Endodermal cell (in vitro differentiated cells): ENCODE measurements around the gene KLK5. TPM values are rescaled to one million over a fixed set of nuclear protein-coding genes. Genes with fewer than 3 reads are reported as not detected.

Experiments
- DNase-seq: peaks from one replicate; pipeline ENCODE4 v3.0.0-alpha.2; 2017
- H3K27ac ChIP-seq: 2 replicates; pipeline ENCODE4 v1.5.1; 2013; ENCODE audit warnings: mild to moderate bottlenecking, low read depth, low read length, moderate library complexity
- H3K27me3 ChIP-seq: 2 replicates; pipeline ENCODE4 v1.6.1; 2013; ENCODE audit warnings: mild to moderate bottlenecking, low read length, moderate library complexity; ENCODE audit not compliant: insufficient read depth, control insufficient read depth, poor library complexity, severe bottlenecking
- H3K36me3 ChIP-seq: 2 replicates; pipeline ENCODE4 v1.7.0; 2013; ENCODE audit warnings: mild to moderate bottlenecking, low read length, moderate library complexity; ENCODE audit not compliant: control insufficient read depth, insufficient read depth
- H3K4me1 ChIP-seq: one replicate; pipeline ENCODE4 v1.7.0; 2013; ENCODE audit warnings: low read length; ENCODE audit not compliant: control insufficient read depth, insufficient read depth
- H3K4me3 ChIP-seq: 2 replicates; pipeline ENCODE4 v1.5.1; 2013; ENCODE audit warnings: mild to moderate bottlenecking, low read length, moderate library complexity
- H3K9ac ChIP-seq: 2 replicates; pipeline ENCODE4 v1.6.1; 2013; ENCODE audit warnings: mild to moderate bottlenecking, low read length, moderate library complexity; ENCODE audit not compliant: poor library complexity, severe bottlenecking; ENCODE audit errors: extremely low read depth
- H3K9me3 ChIP-seq: 2 replicates; pipeline ENCODE4 v1.6.1; 2013; ENCODE audit warnings: mild to moderate bottlenecking, low read length, moderate library complexity; ENCODE audit not compliant: control insufficient read depth
- H3K27ac Mint-ChIP-seq: 2 replicates; pipeline ENCODE4 v1.8.0; 2020; ENCODE audit warnings: mixed read lengths
- H3K27me3 Mint-ChIP-seq: 2 replicates; pipeline ENCODE4 v1.8.0; 2021; ENCODE audit warnings: mild to moderate bottlenecking, mixed read lengths; ENCODE audit not compliant: insufficient read depth
- H3K36me3 Mint-ChIP-seq: 2 replicates; pipeline ENCODE4 v1.8.0; 2020; ENCODE audit warnings: low read depth, mixed read lengths
- H3K4me1 Mint-ChIP-seq: 2 replicates; pipeline ENCODE4 v1.8.0; 2020; ENCODE audit warnings: mixed read lengths
- H3K4me3 Mint-ChIP-seq: 2 replicates; pipeline ENCODE4 v1.8.0; 2020; ENCODE audit warnings: mild to moderate bottlenecking, moderate library complexity, mixed read lengths
- H3K9me3 Mint-ChIP-seq: 2 replicates; pipeline ENCODE4 v1.8.0; 2020; ENCODE audit warnings: mild to moderate bottlenecking, mixed read lengths
- WGBS, 2 experiments: methylation state at CpG; one replicate each; pipeline versions ENCODE4 v1.1.5 to v1.1.7; 2013; ENCODE audit warnings: missing lambda C conversion rate in 2 of 2, mixed read lengths in 1 of 2; ENCODE audit not compliant: insufficient coverage in 1 of 2, insufficient read length in 1 of 2; 5-methylcytosine and 5-hydroxymethylcytosine counted together
- total RNA-seq, 2 donors: library from RNA; stranded (reverse); fragmentation: NEBNext Ultra II Directional in 1 of 2; extraction: Animal tissue kit (Norgen Biotek cat#: 25700) in 1 of 2; gene quantifications; 2 replicates in 1 of 2; 3 replicates in 1 of 2; pipeline ENCODE4 v1.2.1, GENCODE V29; 2021
- TF ChIP-seq, protein P1 (sequence below): fragments of 200-600 bp; sonication (generic); conservative IDR thresholded peaks from 2 replicates; pipeline ENCODE4 v1.5.0; 2021; ENCODE audit warnings: antibody characterized with exemption, mild to moderate bottlenecking

The KLK5 gene
- total RNA-seq, 2 donors from 2014 or later = not detected

DNA sequence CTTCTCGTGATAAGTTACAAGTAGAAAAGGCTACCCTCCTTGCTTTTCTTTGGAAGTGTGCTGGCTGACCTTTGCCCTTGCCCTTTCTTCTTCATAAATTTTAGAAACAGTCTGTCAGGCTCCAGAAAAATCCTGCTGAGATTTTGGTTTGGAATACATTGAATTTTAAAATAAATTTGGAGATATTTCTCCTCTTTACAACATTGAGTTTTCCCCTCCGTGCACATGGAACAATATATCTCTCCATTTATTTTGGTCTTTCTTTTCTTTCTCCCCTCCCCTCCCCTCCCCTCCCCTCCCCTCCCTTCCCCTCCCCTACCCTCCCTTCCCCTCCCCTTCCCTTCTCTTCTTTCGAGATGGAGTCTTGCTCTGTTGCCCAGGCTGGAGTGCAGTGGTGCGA lies 50.2 kb downstream of the KLK5 start:
- no peaks in the 10 kb centered on the region for H3K36me3 Mint-ChIP-seq
- H3K9me3 Mint-ChIP-seq = no peaks in the 10 kb centered on the region
- 92 to 100% methylated on average over 2 to 3 of the region's 4 CpGs for WGBS, 2 experiments
- peaks cover 63% of the 10 kb centered on the region for H3K27me3 Mint-ChIP-seq
- Histone ChIP-seq H3K36me3 (no peaks in the 10 kb centered on the region), H3K27ac (no peak overlapping the region), H3K4me3 (no peak overlapping the region), H3K9ac (no peak overlapping the region), H3K27me3 (peaks cover 13% of the 10 kb centered on the region), H3K9me3 (no peaks in the 10 kb centered on the region), H3K4me1 (no peaks in the 10 kb centered on the region)
- TF ChIP-seq, protein P1, sequence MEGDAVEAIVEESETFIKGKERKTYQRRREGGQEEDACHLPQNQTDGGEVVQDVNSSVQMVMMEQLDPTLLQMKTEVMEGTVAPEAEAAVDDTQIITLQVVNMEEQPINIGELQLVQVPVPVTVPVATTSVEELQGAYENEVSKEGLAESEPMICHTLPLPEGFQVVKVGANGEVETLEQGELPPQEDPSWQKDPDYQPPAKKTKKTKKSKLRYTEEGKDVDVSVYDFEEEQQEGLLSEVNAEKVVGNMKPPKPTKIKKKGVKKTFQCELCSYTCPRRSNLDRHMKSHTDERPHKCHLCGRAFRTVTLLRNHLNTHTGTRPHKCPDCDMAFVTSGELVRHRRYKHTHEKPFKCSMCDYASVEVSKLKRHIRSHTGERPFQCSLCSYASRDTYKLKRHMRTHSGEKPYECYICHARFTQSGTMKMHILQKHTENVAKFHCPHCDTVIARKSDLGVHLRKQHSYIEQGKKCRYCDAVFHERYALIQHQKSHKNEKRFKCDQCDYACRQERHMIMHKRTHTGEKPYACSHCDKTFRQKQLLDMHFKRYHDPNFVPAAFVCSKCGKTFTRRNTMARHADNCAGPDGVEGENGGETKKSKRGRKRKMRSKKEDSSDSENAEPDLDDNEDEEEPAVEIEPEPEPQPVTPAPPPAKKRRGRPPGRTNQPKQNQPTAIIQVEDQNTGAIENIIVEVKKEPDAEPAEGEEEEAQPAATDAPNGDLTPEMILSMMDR = no peak
- H3K4me1 Mint-ChIP-seq = no peaks in the 10 kb centered on the region
- DNase-seq = no peak
- H3K4me3 Mint-ChIP-seq = no peak overlapping the region
- H3K27ac Mint-ChIP-seq = no peak overlapping the region

DNA sequence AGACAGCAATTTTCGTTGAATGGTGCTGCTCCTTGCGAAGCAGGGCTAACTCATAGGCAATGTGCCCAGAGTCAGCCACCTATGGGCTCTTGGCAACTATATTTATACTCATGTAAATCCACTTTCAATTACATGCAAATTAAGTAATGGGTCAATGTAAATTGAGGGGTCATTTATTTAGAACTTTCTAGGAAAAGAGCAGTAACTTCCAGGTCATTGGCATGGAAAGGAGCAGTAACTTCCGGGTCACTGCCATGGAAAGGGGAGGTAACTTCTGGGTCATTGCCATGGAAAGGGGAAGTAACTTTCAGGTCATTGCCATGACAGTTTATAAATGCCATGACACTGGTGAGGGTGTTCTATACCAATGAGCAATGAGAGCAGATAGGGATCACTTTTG lies 53.3 kb downstream of the KLK5 start:
- Histone ChIP-seq H3K27ac (no peak overlapping the region), H3K9me3 (no peaks in the 10 kb centered on the region), H3K9ac (no peak overlapping the region), H3K27me3 (no peaks in the 10 kb centered on the region), H3K4me1 (no peaks in the 10 kb centered on the region), H3K4me3 (no peak overlapping the region), H3K36me3 (no peaks in the 10 kb centered on the region)
- no peak overlapping the region for H3K27ac Mint-ChIP-seq
- TF ChIP-seq, protein P1 = no peak
- 73 to 100% methylated on average over 1 to 3 of the region's 3 CpGs for WGBS, 2 experiments
- DNase-seq = no peak
- no peak overlapping the region for H3K4me3 Mint-ChIP-seq
- peaks cover 16% of the 10 kb centered on the region for H3K9me3 Mint-ChIP-seq
- H3K4me1 Mint-ChIP-seq = no peaks in the 10 kb centered on the region
- H3K36me3 Mint-ChIP-seq = no peaks in the 10 kb centered on the region
- peaks cover 66% of the 10 kb centered on the region for H3K27me3 Mint-ChIP-seq

DNA sequence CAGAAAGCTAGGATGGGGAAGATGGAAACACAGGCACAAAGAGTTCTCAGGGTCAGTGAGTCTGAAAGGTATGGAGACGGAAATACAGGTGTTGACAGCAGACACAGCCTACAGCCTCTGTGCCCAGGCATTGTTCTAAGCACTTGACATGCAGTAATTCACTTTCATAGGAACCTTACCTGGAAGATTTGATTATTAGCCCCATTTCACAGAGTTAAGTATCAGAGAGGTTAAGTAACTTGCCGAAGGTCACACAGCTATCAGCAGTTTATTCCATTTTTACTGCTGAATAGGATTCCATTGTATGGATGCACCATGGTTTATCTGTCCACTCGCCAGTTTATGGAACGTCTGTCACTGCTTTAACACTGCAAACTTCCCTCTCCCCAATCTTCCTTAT lies 54.8 kb downstream of the KLK5 start:
- TF ChIP-seq, protein P1 = no peak
- H3K9me3 Mint-ChIP-seq = peaks cover 29% of the 10 kb centered on the region

More for the DNA sequence above, 54.8 kb downstream of the KLK5 start:
- peaks cover 74% of the 10 kb centered on the region for H3K27me3 Mint-ChIP-seq
- DNase-seq = no peak
- H3K9ac ChIP-seq = no peak overlapping the region
- H3K36me3 Mint-ChIP-seq = peaks cover 2% of the 10 kb centered on the region
- no peaks in the 10 kb centered on the region for H3K36me3 ChIP-seq
- no peak overlapping the region for H3K27ac Mint-ChIP-seq
- 67 to 70% methylated on average over 2 to 4 of the region's 4 CpGs for WGBS, 2 experiments
- no peaks in the 10 kb centered on the region for H3K4me1 ChIP-seq
- H3K27me3 ChIP-seq = no peaks in the 10 kb centered on the region
- H3K4me3 ChIP-seq = no peak overlapping the region
- no peak overlapping the region for H3K4me3 Mint-ChIP-seq
- H3K27ac ChIP-seq = no peak overlapping the region
- H3K9me3 ChIP-seq = peaks cover 4% of the 10 kb centered on the region
- H3K4me1 Mint-ChIP-seq = no peaks in the 10 kb centered on the region
